Neural progenitor cell (in vitro differentiated cells): ENCODE results near the gene SLCO4A1.

Experiments
- EZH2 ChIP-seq: fragments of 200-600 bp; sonication (generic); IDR thresholded peaks from 2 replicates; pipeline ENCODE4 v1.6.1; 2017; ENCODE audit warnings: antibody characterized with exemption, mild to moderate bottlenecking, moderate library complexity
- EZH2phosphoT487 ChIP-seq: fragments of 200-600 bp; sonication (generic); IDR thresholded peaks from 2 replicates; pipeline ENCODE4 v1.6.1; 2017; ENCODE audit warnings: antibody characterized with exemption
- TF ChIP-seq, protein P1 (sequence below): fragments of 200-600 bp; sonication (generic); IDR thresholded peaks from 2 replicates; pipeline ENCODE4 v1.5.1; 2017; ENCODE audit warnings: antibody characterized with exemption, mild to moderate bottlenecking

DNA sequence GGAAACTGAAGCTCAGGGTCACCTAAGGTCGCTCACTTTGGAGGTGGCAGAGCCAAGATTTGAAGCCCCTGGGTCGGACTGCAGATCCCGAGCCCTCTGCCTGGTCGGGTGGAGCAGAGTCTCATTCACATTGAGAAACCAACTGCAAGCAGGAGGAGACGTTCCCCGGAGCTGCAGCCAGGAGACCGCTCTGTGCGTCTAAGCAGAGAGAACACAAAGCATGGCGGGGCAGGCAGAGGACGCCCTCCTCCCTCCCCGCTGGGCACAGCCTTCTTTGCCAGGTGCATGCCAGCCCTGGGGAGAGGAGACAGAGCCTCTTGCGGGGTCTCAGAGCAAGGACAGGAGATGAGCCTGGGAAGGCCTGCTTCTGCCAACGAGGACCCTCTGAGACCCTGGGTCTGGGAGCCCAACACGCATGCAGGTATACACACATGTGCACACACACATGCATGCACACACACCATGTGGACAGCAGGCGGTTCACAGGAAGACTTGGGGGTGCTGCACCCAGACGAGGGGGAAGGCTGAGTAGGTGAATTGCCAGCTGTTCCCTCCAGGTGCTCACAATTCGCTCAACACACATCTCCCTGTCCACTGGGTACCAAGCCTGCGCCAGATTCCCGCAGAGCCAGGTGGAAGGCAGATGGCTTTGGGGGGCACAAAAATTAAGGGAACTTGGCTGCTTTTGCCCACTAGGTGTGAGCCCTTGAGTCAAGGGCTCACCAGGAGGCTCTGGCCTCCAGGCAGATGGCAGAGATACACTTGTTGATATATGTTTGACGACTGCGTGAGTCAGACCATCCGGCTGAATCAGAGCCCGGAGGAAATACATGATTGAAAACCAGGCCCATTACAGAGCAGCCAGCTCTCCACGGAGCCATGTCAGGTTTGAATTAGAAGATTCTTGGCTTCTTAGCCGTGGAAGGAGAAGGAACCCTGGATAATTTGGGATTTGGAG, 60.9 kb downstream of the SLCO4A1 start:
- TF ChIP-seq, protein P1, sequence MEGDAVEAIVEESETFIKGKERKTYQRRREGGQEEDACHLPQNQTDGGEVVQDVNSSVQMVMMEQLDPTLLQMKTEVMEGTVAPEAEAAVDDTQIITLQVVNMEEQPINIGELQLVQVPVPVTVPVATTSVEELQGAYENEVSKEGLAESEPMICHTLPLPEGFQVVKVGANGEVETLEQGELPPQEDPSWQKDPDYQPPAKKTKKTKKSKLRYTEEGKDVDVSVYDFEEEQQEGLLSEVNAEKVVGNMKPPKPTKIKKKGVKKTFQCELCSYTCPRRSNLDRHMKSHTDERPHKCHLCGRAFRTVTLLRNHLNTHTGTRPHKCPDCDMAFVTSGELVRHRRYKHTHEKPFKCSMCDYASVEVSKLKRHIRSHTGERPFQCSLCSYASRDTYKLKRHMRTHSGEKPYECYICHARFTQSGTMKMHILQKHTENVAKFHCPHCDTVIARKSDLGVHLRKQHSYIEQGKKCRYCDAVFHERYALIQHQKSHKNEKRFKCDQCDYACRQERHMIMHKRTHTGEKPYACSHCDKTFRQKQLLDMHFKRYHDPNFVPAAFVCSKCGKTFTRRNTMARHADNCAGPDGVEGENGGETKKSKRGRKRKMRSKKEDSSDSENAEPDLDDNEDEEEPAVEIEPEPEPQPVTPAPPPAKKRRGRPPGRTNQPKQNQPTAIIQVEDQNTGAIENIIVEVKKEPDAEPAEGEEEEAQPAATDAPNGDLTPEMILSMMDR = no peak
- TF ChIP-seq EZH2phosphoT487 = no peak
- no peak for TF ChIP-seq EZH2
